ES-I3 (cell line): ENCODE measurements around the gene CFLAR.
"Not testable (repeated sequence)": the region's sequence is repeated elsewhere in the genome, so short reads cannot be mapped to it uniquely, and the experiment has no call there.

ENCODE experiments used
- H3K36me3 ChIP-seq: 2 replicates; pipeline ENCODE4 v1.6.1; 2013; ENCODE audit warnings: mild to moderate bottlenecking, low read length, control low read depth, moderate library complexity; ENCODE audit not compliant: insufficient read depth
- H3K4me1 ChIP-seq: 2 replicates; pipeline ENCODE4 v1.6.1; 2013; ENCODE audit warnings: mild to moderate bottlenecking, control low read depth, low read length; ENCODE audit not compliant: insufficient read depth
- H3K9ac ChIP-seq: 2 replicates; pipeline ENCODE4 v1.6.1; 2013; ENCODE audit warnings: low read depth, mild to moderate bottlenecking, low read length, moderate library complexity
- H3K9me3 ChIP-seq: 2 replicates; pipeline ENCODE4 v1.6.1; 2013; ENCODE audit warnings: mild to moderate bottlenecking, low read length, moderate library complexity; ENCODE audit not compliant: control insufficient read depth, insufficient read depth

Gene CFLAR

DNA sequence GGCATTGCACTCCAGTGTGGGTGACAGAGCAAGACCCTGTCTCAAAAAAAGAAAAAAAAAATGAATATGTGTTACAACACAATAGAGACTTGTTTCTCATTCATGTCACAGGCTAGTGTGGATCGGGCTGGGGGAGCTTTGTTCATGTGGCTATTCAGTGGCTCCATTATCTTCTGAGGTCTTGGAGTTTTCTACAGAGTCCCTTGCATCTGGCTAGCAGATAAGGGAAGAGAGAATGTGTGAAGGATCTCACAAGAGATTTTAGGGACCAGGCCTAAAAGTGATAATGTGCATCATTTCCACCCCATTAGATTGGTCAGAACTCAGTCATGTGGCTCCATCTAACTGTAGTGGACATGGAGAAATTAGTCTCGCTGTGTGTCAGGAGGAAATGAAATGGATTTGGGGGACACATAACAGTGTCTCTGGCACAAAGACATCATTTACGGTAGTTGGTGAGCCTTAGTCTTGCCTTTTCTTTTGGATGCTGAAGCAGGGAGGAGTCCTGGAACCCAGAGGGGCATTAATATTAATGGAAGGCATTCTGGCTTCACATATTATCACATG is 34.6 kb downstream of the CFLAR start:
- Histone ChIP-seq H3K9me3 (no peaks in the 10 kb centered on the region), H3K36me3 (no peaks in the 10 kb centered on the region; the same call in 1 of the 2 replicates), H3K4me1 (peaks cover 17% of the 10 kb centered on the region), H3K9ac (no peak overlapping the region)

DNA sequence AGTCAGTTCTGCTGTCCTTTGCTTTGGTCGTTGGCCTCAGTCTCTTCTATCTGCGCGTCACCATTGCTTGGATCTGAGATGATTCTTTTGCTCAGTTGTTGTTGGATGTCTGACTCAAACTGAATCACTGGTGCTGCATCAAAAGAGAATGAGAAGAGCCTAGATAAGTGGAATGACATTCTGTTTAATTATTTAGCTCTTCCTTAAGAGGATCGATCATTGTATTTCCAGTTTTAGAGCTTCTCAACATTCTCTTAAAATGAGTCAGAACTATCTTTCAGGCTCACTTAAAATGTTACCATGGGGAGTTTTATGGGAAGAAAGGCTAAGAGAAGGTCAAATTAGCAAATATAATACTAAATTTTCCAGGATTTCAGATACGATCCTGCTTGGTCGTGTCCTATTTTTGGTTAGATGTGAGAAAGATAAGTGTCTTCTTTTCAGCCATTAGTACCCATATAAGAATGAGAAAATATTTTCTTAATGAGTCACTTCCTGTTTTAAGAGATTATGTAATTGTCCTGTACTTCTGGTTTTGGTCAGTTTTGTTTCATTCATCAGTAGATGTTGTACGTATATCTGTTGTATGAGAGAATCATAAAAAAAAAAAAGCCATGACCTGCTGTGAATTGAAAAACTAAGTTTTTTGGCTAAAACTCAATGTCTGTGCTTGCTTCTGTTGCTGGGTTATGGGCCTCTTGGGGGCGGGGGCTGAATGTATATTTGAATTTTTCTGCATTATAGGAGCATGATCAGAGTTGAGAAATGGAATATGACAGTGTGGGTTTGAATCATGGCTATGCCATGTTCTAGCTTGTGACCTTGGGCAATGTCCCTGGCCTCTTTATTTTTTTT is 35.4 kb downstream of the CFLAR start:
- Histone ChIP-seq H3K4me1 (peaks cover 17% of the 10 kb centered on the region), H3K9me3 (no peaks in the 10 kb centered on the region), H3K9ac (no peak overlapping the region), H3K36me3 (no peaks in the 10 kb centered on the region; the same call in 1 of the 2 replicates)

DNA sequence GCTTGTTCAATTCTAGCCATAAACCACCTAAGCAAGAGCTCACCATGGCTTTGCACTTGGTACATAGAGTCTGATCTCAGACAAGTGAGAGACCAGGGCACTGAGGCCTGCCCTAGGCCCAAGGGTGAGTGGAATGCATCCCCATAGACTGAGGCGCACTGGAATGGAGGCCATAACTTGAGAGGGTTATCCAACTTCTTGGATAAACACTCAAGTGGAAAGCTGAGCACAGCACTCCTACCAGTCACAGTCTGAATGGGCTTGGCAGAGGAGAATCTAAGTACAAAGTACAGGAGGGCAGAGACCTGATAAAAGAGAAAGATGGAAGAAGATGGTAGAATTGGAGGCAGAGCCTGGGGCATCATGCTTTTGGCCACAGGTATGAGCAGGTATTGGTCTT is 36.6 kb downstream of the CFLAR start:
- Histone ChIP-seq H3K9ac (no peak overlapping the region), H3K36me3 (no peaks in the 10 kb centered on the region; the same call in 1 of the 2 replicates), H3K9me3 (no peaks in the 10 kb centered on the region), H3K4me1 (peaks cover 17% of the 10 kb centered on the region)

DNA sequence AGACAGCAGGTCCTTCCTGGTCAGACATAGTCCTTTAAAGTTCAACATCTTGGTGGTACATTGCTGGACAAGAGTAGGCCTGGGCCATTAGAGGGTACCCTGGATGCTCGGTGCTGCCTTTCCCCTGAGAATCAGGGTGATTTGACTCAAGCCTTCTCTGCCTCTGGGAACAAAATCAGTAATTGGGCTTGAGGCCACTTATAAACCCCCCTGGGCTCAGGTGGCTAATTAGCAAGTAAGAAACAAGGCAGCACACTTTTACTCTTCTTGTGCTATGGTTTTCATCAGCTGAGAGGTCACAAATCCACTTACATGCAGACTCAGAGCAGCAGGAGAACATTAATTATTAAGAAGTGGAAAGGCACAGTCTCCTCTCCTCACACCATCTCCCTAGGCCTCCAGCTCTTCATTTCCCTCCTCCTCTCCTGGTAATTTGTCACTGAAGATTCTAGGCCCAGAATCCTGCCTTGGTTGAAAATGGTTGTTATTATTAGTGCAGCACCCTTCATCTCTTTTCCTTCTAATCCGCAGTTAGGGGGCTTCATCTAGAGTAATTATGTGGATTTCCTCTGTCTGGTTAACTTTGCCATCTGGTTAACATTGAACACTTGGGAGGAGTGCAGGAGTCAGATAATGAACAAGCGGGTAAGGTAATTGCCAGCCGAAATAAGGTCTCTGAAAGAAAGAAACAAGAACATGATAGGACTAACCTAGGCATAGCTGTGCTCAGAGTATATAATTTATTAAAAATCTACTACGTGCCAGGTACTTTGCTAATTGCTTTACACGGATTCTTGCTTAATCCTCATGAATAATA is 37.2 kb downstream of the CFLAR start:
- H3K9me3 ChIP-seq = no peaks in the 10 kb centered on the region
- H3K36me3 ChIP-seq = no peaks in the 10 kb centered on the region; the same call in 1 of the 2 replicates
- H3K9ac ChIP-seq = no peak overlapping the region
- peaks cover 23% of the 10 kb centered on the region for H3K4me1 ChIP-seq

DNA sequence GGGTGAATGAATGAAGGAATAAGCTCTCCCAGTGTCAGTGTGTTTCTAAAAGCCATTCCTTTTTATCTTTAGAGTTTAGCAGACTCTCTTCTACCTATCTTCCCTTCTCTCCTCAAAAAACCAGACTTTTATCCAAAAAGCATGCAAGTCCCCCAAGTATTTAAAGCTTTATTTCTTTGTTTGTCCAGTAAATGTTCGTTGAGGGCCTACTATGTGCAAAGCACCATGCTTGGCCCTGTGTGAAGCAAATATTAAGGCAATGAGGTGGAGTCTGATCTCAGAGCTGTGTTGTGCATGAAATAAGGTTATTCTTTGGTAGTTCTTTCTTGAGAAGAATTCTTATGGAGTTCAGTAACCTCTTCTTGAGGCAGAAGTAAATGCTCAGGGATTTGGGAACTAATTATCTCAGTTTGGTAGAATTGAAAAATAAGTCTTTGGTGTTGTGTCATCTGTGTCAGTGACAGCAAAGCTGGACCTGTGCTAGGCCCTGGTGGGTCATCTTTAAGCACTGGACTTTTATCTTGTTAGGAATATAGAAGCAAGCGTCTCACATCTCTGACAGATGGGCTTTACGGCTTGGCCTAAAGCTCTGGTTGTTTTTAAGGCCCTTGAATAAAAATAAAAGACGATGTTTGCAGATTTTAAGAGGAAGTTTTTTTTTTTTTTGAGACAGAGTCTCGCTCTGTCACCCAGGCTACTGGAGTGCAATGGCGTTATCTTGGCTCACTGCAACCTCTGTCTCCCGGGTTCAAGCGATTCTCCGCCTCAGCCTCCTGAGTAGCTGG is 38.8 kb downstream of the CFLAR start:
- Histone ChIP-seq H3K9ac (no peak overlapping the region), H3K4me1 (peaks cover 13% of the 10 kb centered on the region; the same call in 1 of the 2 replicates), H3K9me3 (no peaks in the 10 kb centered on the region), H3K36me3 (no peaks in the 10 kb centered on the region; the same call in 1 of the 2 replicates)

DNA sequence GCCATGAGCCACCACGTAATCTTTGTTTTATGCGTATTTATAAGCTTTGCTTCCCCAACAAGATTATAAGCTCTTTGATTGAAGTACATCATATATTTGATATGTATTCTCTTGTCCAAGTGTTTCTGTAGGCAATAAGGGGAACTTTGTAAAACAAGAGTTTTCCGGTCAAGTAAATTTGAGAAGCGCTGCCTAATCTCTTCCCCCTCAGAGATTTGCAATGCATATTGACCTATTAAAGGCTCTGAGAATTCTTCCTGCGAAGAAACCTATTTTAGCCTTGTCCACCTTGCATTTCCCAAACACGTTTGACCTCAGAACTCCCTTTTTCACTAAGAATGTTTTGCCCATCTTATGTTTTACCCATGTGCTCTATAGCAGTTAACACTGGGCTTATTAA is 40.1 kb downstream of the CFLAR start:
- H3K36me3 ChIP-seq = no peaks in the 10 kb centered on the region; the same call in 1 of the 2 replicates
- no peaks in the 10 kb centered on the region for H3K9me3 ChIP-seq
- H3K4me1 ChIP-seq = peaks cover 10% of the 10 kb centered on the region; the same call in 1 of the 2 replicates
- no peak overlapping the region for H3K9ac ChIP-seq

DNA sequence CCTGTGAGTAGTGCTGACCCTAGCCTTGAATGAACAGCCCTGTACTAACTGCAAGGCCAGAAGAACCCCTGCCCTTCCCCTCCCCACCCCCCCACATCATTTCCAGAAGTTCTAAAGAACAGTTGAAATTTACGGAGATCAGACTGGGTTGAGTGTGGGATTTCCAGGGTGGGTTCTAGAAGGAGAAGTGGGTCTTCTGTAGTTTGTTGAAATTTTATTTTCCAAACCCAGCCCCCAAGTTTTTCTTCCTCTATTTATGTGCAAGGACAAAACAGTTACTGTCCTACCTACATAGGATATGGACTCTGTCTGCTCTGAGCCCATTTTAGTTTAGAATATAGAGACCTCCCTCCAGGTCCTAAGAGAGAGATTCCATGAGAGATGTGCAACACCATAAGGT is 40.7 kb downstream of the CFLAR start:
- H3K36me3 ChIP-seq = no peaks in the 10 kb centered on the region; the same call in 1 of the 2 replicates
- peaks cover 6% of the 10 kb centered on the region; the same call in 1 of the 2 replicates for H3K4me1 ChIP-seq
- no peak overlapping the region for H3K9ac ChIP-seq
- H3K9me3 ChIP-seq = no peaks in the 10 kb centered on the region

DNA sequence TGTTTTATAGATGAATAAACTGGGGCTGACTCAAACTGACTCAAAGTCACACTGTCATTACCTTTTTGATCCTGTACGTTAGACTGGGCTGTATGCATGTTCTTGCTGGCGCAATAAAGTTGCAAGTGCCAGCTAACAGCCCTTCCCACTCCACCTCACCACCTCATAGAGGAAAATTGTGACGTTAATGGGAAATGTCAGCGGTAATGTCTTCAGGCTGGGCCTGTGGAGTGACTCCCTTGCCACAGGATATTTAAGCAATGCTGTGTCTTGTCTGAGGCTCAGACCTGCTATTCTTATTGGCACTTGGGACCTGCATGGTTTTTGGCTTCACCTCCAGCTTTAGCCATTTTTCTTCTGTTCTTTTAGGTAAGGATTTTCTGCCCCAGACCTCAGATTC is 41.7 kb downstream of the CFLAR start:
- Histone ChIP-seq H3K4me1 (peaks cover 6% of the 10 kb centered on the region; the same call in 1 of the 2 replicates), H3K9ac (0 out of 2 replicates have a peak overlapping the region, but pooled peaks have one; percentile 2), H3K36me3 (no peaks in the 10 kb centered on the region), H3K9me3 (no peaks in the 10 kb centered on the region)

DNA sequence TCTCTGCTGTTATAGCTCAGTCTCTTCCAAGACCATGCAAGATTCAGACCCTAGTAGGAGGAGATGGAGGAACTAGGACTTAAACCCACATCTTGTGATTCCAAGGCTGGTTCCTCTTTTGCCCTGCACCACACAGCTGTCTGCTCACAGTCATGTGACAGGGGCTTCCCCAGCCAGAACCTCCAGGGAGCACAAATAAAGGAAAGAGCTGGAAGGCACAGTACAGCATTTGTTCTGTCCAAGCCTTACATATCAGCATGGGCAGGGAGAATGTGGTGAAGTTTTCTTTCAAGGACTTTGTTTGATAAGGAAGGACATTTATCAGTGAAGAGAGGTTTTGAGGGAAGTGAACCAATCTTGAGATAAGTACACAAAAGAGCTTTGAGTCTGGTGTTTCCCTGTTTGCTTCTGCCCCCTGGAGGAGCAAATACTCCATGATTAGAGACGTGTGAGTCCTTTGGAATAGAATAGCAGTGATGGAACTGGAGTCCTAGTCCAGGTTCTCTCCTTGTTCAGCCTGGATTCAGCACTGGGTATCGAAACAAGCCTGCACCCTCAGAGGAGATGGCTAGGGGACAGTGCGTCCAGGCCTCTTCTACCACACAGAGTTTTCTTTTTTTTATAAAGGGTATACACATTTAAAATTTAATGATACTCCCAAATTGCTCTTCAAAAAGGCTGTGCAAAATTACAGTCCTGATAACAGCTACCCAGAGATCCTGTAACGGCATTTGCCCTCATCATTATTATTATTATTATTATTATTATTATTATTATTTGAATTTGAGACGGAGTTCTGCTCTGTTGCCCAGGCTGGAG is 42.4 kb downstream of the CFLAR start:
- H3K36me3 ChIP-seq = no peaks in the 10 kb centered on the region
- H3K4me1 ChIP-seq = peaks cover 6% of the 10 kb centered on the region; the same call in 1 of the 2 replicates
- no peaks in the 10 kb centered on the region for H3K9me3 ChIP-seq
- 0 out of 2 replicates have a peak overlapping the region, but pooled peaks have one; percentile 2 for H3K9ac ChIP-seq

DNA sequence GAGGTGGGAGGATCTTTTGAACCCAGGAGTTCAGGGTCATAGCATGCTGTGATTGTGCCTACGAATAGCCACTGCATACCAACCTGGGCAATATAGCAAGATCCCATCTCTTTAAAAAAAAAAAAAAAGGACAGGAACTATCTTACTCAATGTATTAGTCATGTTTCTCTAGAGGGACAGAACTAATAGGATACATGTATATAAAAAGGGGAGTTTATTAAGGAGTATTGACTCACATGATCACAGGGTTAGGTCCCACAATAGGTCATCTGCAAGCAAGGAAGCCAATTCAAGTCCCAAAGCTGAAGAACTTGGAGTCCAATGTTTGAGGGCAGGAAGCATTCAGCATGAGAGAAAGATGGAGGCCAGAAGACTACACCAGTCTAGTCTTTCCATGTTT is 48.2 kb downstream of the CFLAR start:
- peaks cover 4% of the 10 kb centered on the region; the same call in 1 of the 2 replicates for H3K9me3 ChIP-seq
- no peaks in the 10 kb centered on the region for H3K4me1 ChIP-seq
- no peak overlapping the region for H3K9ac ChIP-seq
- no peaks in the 10 kb centered on the region for H3K36me3 ChIP-seq

DNA sequence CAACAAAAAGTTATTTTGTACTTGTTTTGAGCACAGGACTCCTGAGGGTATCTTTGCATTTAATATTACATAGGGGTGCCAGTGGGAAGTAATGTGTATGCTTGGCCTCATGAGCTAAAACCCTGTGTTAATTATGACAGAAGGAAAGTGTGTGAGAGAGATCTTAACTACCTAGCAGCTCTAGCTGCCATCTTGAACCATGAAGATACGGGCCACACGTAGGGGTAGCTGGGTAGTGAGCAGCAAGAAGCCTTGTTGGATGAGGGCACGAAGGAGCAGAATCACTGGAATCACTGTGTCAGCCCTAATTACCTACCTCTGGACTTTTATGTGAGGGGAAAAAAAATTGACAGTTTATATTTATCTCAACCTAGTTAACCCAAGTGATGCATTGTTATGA is 51.6 kb downstream of the CFLAR start:
- Histone ChIP-seq H3K36me3 (no peaks in the 10 kb centered on the region), H3K9ac (no peak overlapping the region)

DNA sequence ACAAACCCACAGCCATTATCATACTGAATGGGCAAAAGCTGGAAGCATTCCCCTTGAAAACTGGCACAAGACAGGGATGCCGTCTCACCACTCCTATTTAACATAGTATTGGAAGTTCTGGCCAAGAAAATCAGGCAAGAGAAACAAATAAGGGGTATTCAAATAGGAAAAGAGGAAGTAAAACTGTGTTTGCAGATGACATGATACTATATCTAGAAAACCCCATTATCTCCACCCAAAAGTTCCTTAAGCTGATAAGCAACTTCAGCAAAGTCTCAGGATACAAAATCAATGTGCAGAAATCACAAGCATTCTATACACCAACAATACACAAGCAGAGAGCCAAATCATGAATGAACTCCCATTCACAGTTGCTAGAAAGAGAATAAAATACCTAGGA is 52.5 kb downstream of the CFLAR start:
- H3K4me1 ChIP-seq, H3K9me3 ChIP-seq, H3K9ac ChIP-seq, H3K36me3 ChIP-seq: not testable (repeated sequence)

More for the DNA sequence above, 51.6 kb downstream of the CFLAR start:
- Histone ChIP-seq H3K9me3 (peaks cover 4% of the 10 kb centered on the region; the same call in 1 of the 2 replicates), H3K4me1 (no peaks in the 10 kb centered on the region)

DNA sequence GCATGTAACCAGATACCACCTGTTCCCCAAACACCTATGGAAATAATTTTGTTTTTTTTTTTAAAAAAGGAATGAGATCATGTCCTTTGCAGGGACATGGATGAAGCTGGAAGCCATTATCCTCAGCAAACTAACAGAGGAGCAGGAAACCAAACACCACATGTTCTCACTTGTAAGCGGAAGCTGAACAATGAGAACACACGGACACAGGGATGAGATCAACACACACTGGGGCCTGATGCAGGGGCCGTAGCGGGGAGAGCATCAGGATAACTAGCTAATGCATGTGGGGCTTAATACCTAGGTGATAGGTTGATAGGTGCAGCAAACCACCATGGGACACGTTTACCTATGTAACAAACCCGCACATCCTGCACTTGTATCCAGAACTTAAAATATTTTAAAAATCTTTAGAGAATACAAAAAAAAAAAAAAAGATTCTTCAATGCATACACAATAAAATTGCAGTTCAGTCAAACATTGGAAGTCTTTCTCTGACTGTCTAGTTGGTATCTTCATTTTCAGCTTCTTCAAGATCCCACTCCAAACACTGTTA is 55.4 kb downstream of the CFLAR start:
- H3K9me3 ChIP-seq = peaks cover 4% of the 10 kb centered on the region; the same call in 1 of the 2 replicates
- H3K36me3 ChIP-seq = no peaks in the 10 kb centered on the region
- H3K9ac ChIP-seq = no peak overlapping the region
- H3K4me1 ChIP-seq = peaks cover 11% of the 10 kb centered on the region; the same call in 1 of the 2 replicates
